HEK293T (cell line): ENCODE results near the gene ANKRD12.

Experiments
- CTBP1 ChIP-seq: fragments of 450-650 bp; IDR thresholded peaks from 2 replicates; pipeline ENCODE4 v1.6.1; 2016; ENCODE audit warnings: borderline replicate concordance
- ELF4 ChIP-seq: fragments of 450-650 bp; IDR thresholded peaks from 2 replicates; pipeline ENCODE4 v1.6.1; 2017; ENCODE audit warnings: antibody characterized with exemption
- FOXK2 ChIP-seq: fragments of 450-650 bp; IDR thresholded peaks from 2 replicates; pipeline ENCODE4 v1.6.1; 2016; ENCODE audit warnings: mild to moderate bottlenecking
- FOXM1 ChIP-seq: fragments of 450-650 bp; IDR thresholded peaks from 2 replicates; pipeline ENCODE4 v1.6.1; 2017; ENCODE audit warnings: mild to moderate bottlenecking, borderline replicate concordance
- HDGF ChIP-seq: fragments of 450-650 bp; IDR thresholded peaks from 2 replicates; pipeline ENCODE4 v1.6.1; 2017; ENCODE audit warnings: antibody characterized with exemption, borderline replicate concordance
- SP1 ChIP-seq: fragments of 450-650 bp; IDR thresholded peaks from 2 replicates; pipeline ENCODE4 v1.6.1; 2017

DNA sequence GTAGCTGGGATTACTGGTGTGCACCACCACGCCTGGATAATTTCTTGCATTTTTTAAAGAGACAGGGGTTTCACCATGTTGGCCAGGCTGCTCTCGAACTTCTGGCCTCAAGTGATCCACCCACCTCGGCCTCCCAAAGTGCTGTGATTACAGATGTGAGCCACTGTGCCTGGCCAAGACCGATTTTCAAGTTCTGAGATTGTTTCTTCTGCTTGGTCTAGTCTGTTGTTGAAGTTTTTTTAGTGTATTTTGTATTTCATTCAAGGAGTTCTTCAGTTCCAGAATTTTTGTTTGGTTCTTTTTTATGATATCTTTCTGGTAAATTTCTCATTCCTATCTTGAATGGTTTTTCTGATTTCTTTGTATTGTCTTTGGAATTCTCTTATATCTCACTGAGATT lies 96.4 kb downstream of the ANKRD12 start:
- TF ChIP-seq FOXM1, result no peak
- no peak for TF ChIP-seq ELF4
- TF ChIP-seq HDGF, result no peak
- TF ChIP-seq SP1, result no peak
- no peak for TF ChIP-seq CTBP1
- no peak for TF ChIP-seq FOXK2
